HEK293 (cell line): Measurements from ENCODE around the gene PTPN6.

ENCODE experiments used
- CTCF ChIA-PET: fragments of 350-600 bp; formaldehyde crosslinking; extraction: SDS; loops from one replicate; lab custom pipeline; 2021; ENCODE audit warnings: antibody characterized with exemption; lab: Yijun Ruan, JAX
- POLR2A ChIA-PET: fragments of 300-600 bp; formaldehyde crosslinking; extraction: SDS; loops from one replicate; lab custom pipeline; 2020; ENCODE audit warnings: antibody characterized with exemption, inconsistent platforms; lab: Yijun Ruan, JAX
- H3K27ac ChIP-seq: fragments of 200-500 bp; sonication (Bioruptor generic); 2 replicates; pipeline ENCODE4 v1.5.1; 2014; ENCODE audit warnings: low read depth, low read length, control low read depth, inconsistent platforms; ENCODE audit errors: extremely low read depth
- H3K36me3 ChIP-seq, 2 experiments: fragments of 200-500 bp in 1 of 2; sonication (Bioruptor generic) in 1 of 2; 1 replicate in 1 of 2; 2 replicates in 1 of 2; pipeline ENCODE4 v1.5.1; 2014 to 2017; ENCODE audit warnings: inconsistent platforms in 2 of 2, low read length in 2 of 2; ENCODE audit not compliant: control insufficient read depth in 2 of 2, insufficient read depth in 1 of 2
- H3K4me1 ChIP-seq: fragments of 200-500 bp; sonication (Bioruptor generic); 2 replicates; pipeline ENCODE4 v1.5.1; 2014; ENCODE audit warnings: mild to moderate bottlenecking, low read length, inconsistent platforms; ENCODE audit not compliant: control insufficient read depth, insufficient read depth
- H3K4me3 ChIP-seq: 2 replicates; pipeline ENCODE4 v1.5.1; 2011; ENCODE audit warnings: low read depth, mild to moderate bottlenecking, control low read depth, low read length, moderate library complexity
- H3K9me3 ChIP-seq: fragments of 200-500 bp; sonication (Bioruptor generic); 2 replicates; pipeline ENCODE4 v1.5.1; 2014; ENCODE audit warnings: low read depth, low read length, inconsistent platforms; ENCODE audit not compliant: control insufficient read depth, insufficient read depth
- BCL11A ChIP-seq: fragments of 450-650 bp; formaldehyde crosslinking; IDR thresholded peaks from 2 replicates; pipeline ENCODE4 v1.5.1; 2016; ENCODE audit warnings: low read depth, missing biosample characterization, missing genetic modification characterization
- GLIS1 ChIP-seq: fragments of 450-650 bp; formaldehyde crosslinking; IDR thresholded peaks from 2 replicates; pipeline ENCODE4 v1.5.1; 2016; ENCODE audit warnings: missing biosample characterization, missing genetic modification characterization
- SP3 ChIP-seq: fragments of 450-650 bp; formaldehyde crosslinking; IDR thresholded peaks from 2 replicates; pipeline ENCODE4 v1.5.1; 2016; ENCODE audit warnings: missing biosample characterization, missing genetic modification characterization
- ZNF112 ChIP-seq: fragments of 450-650 bp; formaldehyde crosslinking; IDR thresholded peaks from 2 replicates; pipeline ENCODE4 v1.5.0; 2017; ENCODE audit warnings: missing biosample characterization, missing genetic modification characterization
- ZNF23 ChIP-seq: fragments of 450-650 bp; formaldehyde crosslinking; IDR thresholded peaks from 2 replicates; pipeline ENCODE4 v1.5.1; 2016; ENCODE audit warnings: missing biosample characterization, missing genetic modification characterization, borderline replicate concordance
- ZNF292 ChIP-seq: fragments of 450-650 bp; formaldehyde crosslinking; IDR thresholded peaks from 2 replicates; pipeline ENCODE4 v1.5.1; 2016; ENCODE audit warnings: low read depth, missing biosample characterization, missing genetic modification characterization, borderline replicate concordance
- ZNF354C ChIP-seq: fragments of 450-650 bp; formaldehyde crosslinking; IDR thresholded peaks from 2 replicates; pipeline ENCODE4 v1.5.1; 2016; ENCODE audit warnings: missing biosample characterization, missing genetic modification characterization, low read depth, borderline replicate concordance
- ZNF426 ChIP-seq: fragments of 450-650 bp; formaldehyde crosslinking; IDR thresholded peaks from 2 replicates; pipeline ENCODE4 v1.5.1; 2017; ENCODE audit warnings: missing biosample characterization, missing genetic modification characterization, mild to moderate bottlenecking, inconsistent platforms, moderate library complexity
- ZNF501 ChIP-seq: fragments of 450-650 bp; formaldehyde crosslinking; IDR thresholded peaks from 2 replicates; pipeline ENCODE4 v1.5.1; 2016; ENCODE audit warnings: missing biosample characterization, missing genetic modification characterization
- ZNF76 ChIP-seq: fragments of 450-650 bp; formaldehyde crosslinking; IDR thresholded peaks from 2 replicates; pipeline ENCODE4; 2016; ENCODE audit warnings: low read depth, missing biosample characterization, missing genetic modification characterization, borderline replicate concordance
- ZNF791 ChIP-seq: fragments of 450-650 bp; formaldehyde crosslinking; IDR thresholded peaks from 2 replicates; pipeline ENCODE4 v1.5.1; 2016; ENCODE audit warnings: missing biosample characterization, missing genetic modification characterization
- TF ChIP-seq, protein P1 (sequence below): fragments of 450-650 bp; formaldehyde crosslinking; IDR thresholded peaks from 2 replicates; pipeline ENCODE4 v1.5.0; 2017; ENCODE audit warnings: missing biosample characterization, missing genetic modification characterization, borderline replicate concordance

Gene PTPN6

DNA sequence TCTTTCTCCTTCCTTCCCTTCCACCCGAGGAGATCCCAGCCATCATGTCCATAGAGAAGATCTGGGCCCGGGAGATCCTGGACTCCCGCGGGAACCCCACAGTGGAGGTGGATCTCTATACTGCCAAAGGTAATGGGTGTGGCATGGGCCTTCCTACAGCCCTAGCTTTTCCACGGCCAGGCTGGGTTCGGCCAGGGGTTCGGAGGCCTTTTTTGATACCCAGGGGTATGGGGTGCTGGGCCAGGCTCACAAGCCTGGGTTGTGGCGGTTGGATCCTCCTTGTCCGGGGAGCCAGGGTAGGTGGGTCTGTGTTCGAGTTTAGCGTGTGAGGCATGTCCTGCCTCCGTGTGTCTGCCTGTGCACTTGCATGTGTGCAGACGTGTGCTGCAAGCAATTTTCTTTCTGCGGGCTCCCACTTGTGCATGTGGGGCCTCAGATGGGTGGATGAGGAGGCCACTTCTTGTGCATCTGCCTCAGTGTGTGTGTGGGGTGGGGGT lies 35.3 kb upstream of the PTPN6 start:
- TF ChIP-seq ZNF292 (tag by site-specific recombination) (no peak), SP3 (peak; percentile 37; the same call in 1 of the 2 replicates), ZNF791 (no peak)
- Histone ChIP-seq H3K9me3 (no peaks in the 10 kb centered on the region), H3K27ac (no peak overlapping the region), H3K36me3 (peaks cover 15 to 39% of the 10 kb centered on the region in 2 experiments; a peak in 2 of 3 replicates), H3K4me3 (no peak overlapping the region), H3K4me1 (peaks cover 7% of the 10 kb centered on the region)
- POLR2A ChIA-PET = interaction anchor here (1.0 kb wide), 1 partner anchor 47 kb away, joined by 3 read pairs; no protein-coding TSS in a partner anchor
- CTCF ChIA-PET = no interaction called here

DNA sequence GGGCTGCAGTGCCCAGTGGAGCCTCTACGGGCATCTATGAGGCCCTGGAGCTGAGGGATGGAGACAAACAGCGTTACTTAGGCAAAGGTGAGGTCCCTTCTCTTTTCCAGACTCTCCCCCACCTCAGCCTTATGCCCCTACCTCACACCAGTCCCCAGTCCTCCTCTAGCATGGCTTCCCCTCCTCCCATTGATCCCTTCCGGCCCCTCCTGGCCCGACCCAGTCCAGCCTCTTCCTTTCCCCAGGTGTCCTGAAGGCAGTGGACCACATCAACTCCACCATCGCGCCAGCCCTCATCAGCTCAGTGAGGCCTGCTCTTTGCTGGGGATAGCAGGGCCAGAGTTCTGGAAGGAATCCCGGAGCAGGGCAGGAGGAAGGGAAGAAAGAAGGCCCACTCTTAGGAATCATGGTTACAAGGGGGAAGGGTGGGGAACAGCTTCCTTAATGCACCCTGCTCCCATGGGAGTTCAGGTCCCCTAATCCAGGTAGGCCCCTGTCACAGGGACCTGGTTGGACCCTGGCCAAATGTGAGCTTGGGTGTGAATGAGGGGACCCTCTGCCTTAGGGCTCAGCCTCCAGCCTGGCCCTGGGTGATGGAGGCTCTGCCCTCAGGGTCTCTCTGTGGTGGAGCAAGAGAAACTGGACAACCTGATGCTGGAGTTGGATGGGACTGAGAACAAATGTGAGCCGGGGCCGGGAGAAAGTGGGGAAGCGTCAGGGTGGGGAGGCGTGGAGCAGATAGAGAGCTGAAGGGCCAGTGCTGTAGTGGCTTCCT lies 34.5 kb upstream of the PTPN6 start:
- POLR2A ChIA-PET = interaction anchor here (1.0 to 1.2 kb wide), 4 partner anchors 9 to 48 kb away, joined by 3 to 4 read pairs (median 3); no protein-coding TSS in a partner anchor
- peaks cover 7% of the 10 kb centered on the region for H3K4me1 ChIP-seq
- no peaks in the 10 kb centered on the region for H3K9me3 ChIP-seq
- H3K27ac ChIP-seq = no peak overlapping the region
- CTCF ChIA-PET = interaction anchor here (0.5 to 1.1 kb wide), 5 partner anchors 9 to 228 kb away, joined by 3 read pairs; no protein-coding TSS in a partner anchor
- no peak for TF ChIP-seq ZNF791
- 0 out of 2 replicates have a peak, but pooled peaks have one; percentile 4 for TF ChIP-seq ZNF112
- TF ChIP-seq, all 188 proteins: peak for 1
- Histone ChIP-seq H3K4me3 (no peak overlapping the region), H3K36me3 (peaks cover 19 to 43% of the 10 kb centered on the region in 2 experiments; a peak in 2 of 3 replicates)

DNA sequence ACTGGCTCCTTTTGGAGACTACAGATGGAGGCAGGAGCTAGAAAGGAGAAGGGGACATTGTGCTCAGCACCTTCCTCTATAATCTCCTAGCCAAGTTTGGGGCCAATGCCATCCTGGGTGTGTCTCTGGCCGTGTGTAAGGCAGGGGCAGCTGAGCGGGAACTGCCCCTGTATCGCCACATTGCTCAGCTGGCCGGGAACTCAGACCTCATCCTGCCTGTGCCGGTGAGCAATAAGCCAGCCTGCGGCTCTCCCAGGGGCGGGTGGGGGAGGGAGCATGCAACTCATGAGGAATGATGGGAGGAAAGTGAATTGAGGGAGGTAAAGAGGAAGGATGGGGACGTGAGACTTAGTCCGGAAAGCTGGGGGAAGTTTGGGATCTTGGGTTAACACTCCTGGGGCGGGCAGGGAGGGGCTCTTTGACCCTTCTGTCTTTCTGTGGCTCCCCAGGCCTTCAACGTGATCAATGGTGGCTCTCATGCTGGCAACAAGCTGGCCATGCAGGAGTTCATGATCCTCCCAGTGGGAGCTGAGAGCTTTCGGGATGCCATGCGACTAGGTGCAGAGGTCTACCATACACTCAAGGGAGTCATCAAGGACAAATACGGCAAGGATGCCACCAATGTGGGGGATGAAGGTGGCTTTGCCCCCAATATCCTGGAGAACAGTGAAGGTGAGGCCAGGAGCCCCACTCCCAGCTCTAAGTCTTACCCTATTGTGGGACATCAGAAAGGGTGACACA lies 33.5 kb upstream of the PTPN6 start:
- no peak overlapping the region for H3K27ac ChIP-seq
- ChIA-PET CTCF (interaction anchor here (0.5 to 1.1 kb wide), 5 partner anchors 8 to 197 kb away, joined by 3 to 4 read pairs (median 3); no protein-coding TSS in a partner anchor), POLR2A (interaction anchor here (0.9 to 1.2 kb wide), 4 partner anchors 7 to 45 kb away, joined by 3 to 4 read pairs (median 3); no protein-coding TSS in a partner anchor)
- peaks cover 23 to 53% of the 10 kb centered on the region in 2 experiments for H3K36me3 ChIP-seq
- no peak overlapping the region for H3K4me3 ChIP-seq
- TF ChIP-seq ZNF354C (tag by site-specific recombination) (no peak), ZNF76 (tag by site-specific recombination) (no peak), ZNF426 (no peak), BCL11A (tag by site-specific recombination) (no peak), ZNF501 (tag by site-specific recombination) (no peak)
- TF ChIP-seq, protein P1, sequence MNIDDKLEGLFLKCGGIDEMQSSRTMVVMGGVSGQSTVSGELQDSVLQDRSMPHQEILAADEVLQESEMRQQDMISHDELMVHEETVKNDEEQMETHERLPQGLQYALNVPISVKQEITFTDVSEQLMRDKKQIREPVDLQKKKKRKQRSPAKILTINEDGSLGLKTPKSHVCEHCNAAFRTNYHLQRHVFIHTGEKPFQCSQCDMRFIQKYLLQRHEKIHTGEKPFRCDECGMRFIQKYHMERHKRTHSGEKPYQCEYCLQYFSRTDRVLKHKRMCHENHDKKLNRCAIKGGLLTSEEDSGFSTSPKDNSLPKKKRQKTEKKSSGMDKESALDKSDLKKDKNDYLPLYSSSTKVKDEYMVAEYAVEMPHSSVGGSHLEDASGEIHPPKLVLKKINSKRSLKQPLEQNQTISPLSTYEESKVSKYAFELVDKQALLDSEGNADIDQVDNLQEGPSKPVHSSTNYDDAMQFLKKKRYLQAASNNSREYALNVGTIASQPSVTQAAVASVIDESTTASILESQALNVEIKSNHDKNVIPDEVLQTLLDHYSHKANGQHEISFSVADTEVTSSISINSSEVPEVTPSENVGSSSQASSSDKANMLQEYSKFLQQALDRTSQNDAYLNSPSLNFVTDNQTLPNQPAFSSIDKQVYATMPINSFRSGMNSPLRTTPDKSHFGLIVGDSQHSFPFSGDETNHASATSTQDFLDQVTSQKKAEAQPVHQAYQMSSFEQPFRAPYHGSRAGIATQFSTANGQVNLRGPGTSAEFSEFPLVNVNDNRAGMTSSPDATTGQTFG (tag by site-specific recombination) = no peak
- peaks cover 7% of the 10 kb centered on the region for H3K4me1 ChIP-seq
- H3K9me3 ChIP-seq = no peaks in the 10 kb centered on the region

GRCh38 chr12:6919588-6919987 lies 31.6 kb upstream of the PTPN6 start:
- Histone ChIP-seq H3K9me3 (no peaks in the 10 kb centered on the region), H3K4me3 (no peak overlapping the region)
- TF ChIP-seq GLIS1 (tag by site-specific recombination) (peak; percentile 50), ZNF23 (tag by site-specific recombination) (no peak)
- TF ChIP-seq, all 188 proteins: peak for 1
- Histone ChIP-seq H3K27ac (0 out of 2 replicates have a peak overlapping the region, but pooled peaks have one; percentile 11), H3K36me3 (peaks cover 23 to 67% of the 10 kb centered on the region in 2 experiments), H3K4me1 (peaks cover 6% of the 10 kb centered on the region)
- ChIA-PET CTCF (interaction anchor here (0.6 to 1.5 kb wide), 7 partner anchors 19 to 1138 kb away, joined by 3 to 7 read pairs (median 4); partner anchors contain the start of gene PTPN6), POLR2A (interaction anchor here (0.9 kb wide), 1 partner anchor 18 kb away, joined by 4 read pairs; no protein-coding TSS in a partner anchor)
